PC-9 (cell line): Measurements from ENCODE around the gene PPP2R5C.

ENCODE experiments used
- CTCF ChIP-seq: fragments of 200-600 bp; sonication (generic); conservative IDR thresholded peaks from 2 replicates; pipeline ENCODE4 v1.6.1; 2017; ENCODE audit warnings: mixed run types, antibody characterized with exemption, mild to moderate bottlenecking, moderate library complexity
- EZH2 ChIP-seq: fragments of 200-600 bp; sonication (generic); IDR thresholded peaks from 2 replicates; pipeline ENCODE4 v1.8.0; 2017; ENCODE audit warnings: antibody characterized with exemption, low read depth

- TF ChIP-seq CTCF (no peak), EZH2 (no peak)
Observed at GRCh38 chr14:101825797-101826196, 64.3 kb downstream of the PPP2R5C start.
